Adrenal gland (tissue), 12 donors: Measurements from ENCODE around the gene COL26A1. TPM values are rescaled to one million over a fixed set of nuclear protein-coding genes. Genes with fewer than 3 reads are reported as not detected.
"Not testable (repeated sequence)": the region's sequence is repeated elsewhere in the genome, so short reads cannot be mapped to it uniquely, and the experiment has no call there.

ENCODE experiments used
- DNase-seq, 7 donors: peaks; one replicate each; pipeline ENCODE4 v3.0.0-alpha.2; 2019 to 2020
- H3K27ac ChIP-seq, 5 donors: fragments of 200-600 bp; sonication (generic) in 4 of 5; 1 replicate in 3 of 5; 2 replicates in 2 of 5; pipeline versions ENCODE4 v1.5.1 to v1.8.0; 2016 to 2020; ENCODE audit warnings: mild to moderate bottlenecking in 1 of 5
- H3K27me3 ChIP-seq: fragments of 200-600 bp; 2 replicates; pipeline ENCODE4 v1.8.0; 2021
- H3K36me3 ChIP-seq, 2 donors: fragments of 200-600 bp; replicated peaks in 1 of 2; 1 replicate in 1 of 2; 2 replicates in 1 of 2; pipeline versions ENCODE4 v1.5.1 to v1.8.0; 2018 to 2022
- H3K4me1 ChIP-seq, 2 donors: fragments of 200-600 bp; replicated peaks in 1 of 2; 1 replicate in 1 of 2; 2 replicates in 1 of 2; pipeline versions ENCODE4 v1.5.1 to v1.8.0; 2018 to 2021
- H3K4me3 ChIP-seq, 4 donors: fragments of 200-600 bp; sonication (generic) in 3 of 4; one replicate each; pipeline ENCODE4 v1.5.1; 2016 to 2018
- H3K9me3 ChIP-seq, 3 donors: fragments of 200-600 bp; sonication (generic) in 1 of 3; replicated peaks in 1 of 3; 1 replicate in 2 of 3; 2 replicates in 1 of 3; pipeline versions ENCODE4 v1.5.1 to v1.8.0; 2016 to 2021
- POLR2A ChIP-seq, 2 donors: fragments of 450-650 bp; IDR thresholded peaks; one replicate each; pipeline ENCODE4 v1.6.1; 2017; ENCODE audit warnings: antibody characterized with exemption in 2 of 2, mild to moderate bottlenecking in 2 of 2, moderate library complexity in 1 of 2
- WGBS, 4 donors: extraction: QIAGEN DNeasy Blood & Tissue Kit in 2 of 4; methylation state at CpG; one replicate each; pipeline versions ENCODE4 v1.1.5 to v1.1.7; 2013 to 2017; 5-methylcytosine and 5-hydroxymethylcytosine counted together
- intact Hi-C, 2 donors: fragments of 100-400 bp; cut with DNase I; formaldehyde crosslinking; loops; one replicate each; pipeline versions ENCODE4 v1.14.1 to v1.15.0; 2022 to 2023
- polyA plus RNA-seq, 3 donors: library from polyadenylated mRNA; stranded (reverse); fragments of 200-250 nt in 2 of 3; fragments of 350-450 nt in 1 of 3; fragmentation: Illumina TruSeq in 1 of 3; extraction: RNeasy Lipid Tissue Mini Kit (QIAGEN cat#74804) in 1 of 3; gene quantifications; one replicate each; pipeline ENCODE4 v1.2.3, GENCODE V29; 2013 to 2014
- total RNA-seq, 9 donors: library from RNA; depleted of rRNA in 4 of 9; stranded (reverse); fragments of >200 nt in 4 of 9; fragments of 120-200 nt in 1 of 9; fragmentation: NEBNext Ultra II Directional in 1 of 9; extraction: Animal tissue kit (Norgen Biotek cat#: 25700) in 1 of 9; gene quantifications; one replicate each; pipeline versions ENCODE4 v1.1.0 to v1.2.4, GENCODE V29; 2013 to 2023
- TF ChIP-seq, protein P1 (sequence below), 6 experiments: fragments of 450-650 bp in 4 of 6; fragments of 200-600 bp in 2 of 6; sonication (generic) in 1 of 6; IDR thresholded peaks; 1 replicate in 5 of 6; 2 replicates in 1 of 6; pipeline versions ENCODE4 v1.5.1 to v1.8.0; 2016 to 2021; ENCODE audit warnings: antibody characterized with exemption in 6 of 6, mild to moderate bottlenecking in 2 of 6, moderate library complexity in 1 of 6
- donor health status: healthy with polysubstance abuse.
- donor health status: Bipolar disorder and iron deficiency.
- donor health status: DM: yes; HTN: yes; CAD: no.
- donor health status: DM: no; HTN: no; CAD: no.
- donor health status: DM: no; HTN: no; CAD: no.
- donor health status: DM: yes; HTN: yes; CAD: no.

COL26A1 gene
- total and polyA plus RNA-seq, 12 donors = 0.64 to 18.8 (median 4.6) TPM

DNA sequence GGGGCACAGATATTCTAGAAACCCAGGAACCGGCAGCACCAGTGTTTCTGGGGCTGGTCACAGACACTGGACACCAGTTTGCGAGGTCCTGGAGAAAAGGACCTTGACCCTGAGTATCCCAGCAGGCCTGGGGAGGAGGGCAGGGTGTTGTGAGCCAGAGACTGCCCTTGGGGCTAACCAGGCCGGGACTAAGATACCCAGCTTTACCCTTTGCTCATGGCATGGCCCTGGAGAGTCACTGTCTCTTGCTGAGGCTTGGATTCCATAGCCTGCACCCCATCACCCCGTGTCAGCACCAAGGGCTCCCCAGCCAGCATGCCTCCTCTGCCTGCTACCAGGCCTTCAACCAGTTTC is 124.4 kb downstream of the COL26A1 start:
- no peaks in the 10 kb centered on the region for H3K9me3 ChIP-seq
- intact Hi-C loops = no loop called here
- no peaks in the 10 kb centered on the region for H3K36me3 ChIP-seq
- no peaks in the 10 kb centered on the region for H3K27me3 ChIP-seq
- peaks cover 0 to 3% of the 10 kb centered on the region in 2 donors for H3K4me1 ChIP-seq
- DNase-seq = peak in 1 of 7 donors; percentile 22
- TF ChIP-seq POLR2A (IDR thresholded peaks at IDR 0.05) = no peak
- TF ChIP-seq, protein P1, sequence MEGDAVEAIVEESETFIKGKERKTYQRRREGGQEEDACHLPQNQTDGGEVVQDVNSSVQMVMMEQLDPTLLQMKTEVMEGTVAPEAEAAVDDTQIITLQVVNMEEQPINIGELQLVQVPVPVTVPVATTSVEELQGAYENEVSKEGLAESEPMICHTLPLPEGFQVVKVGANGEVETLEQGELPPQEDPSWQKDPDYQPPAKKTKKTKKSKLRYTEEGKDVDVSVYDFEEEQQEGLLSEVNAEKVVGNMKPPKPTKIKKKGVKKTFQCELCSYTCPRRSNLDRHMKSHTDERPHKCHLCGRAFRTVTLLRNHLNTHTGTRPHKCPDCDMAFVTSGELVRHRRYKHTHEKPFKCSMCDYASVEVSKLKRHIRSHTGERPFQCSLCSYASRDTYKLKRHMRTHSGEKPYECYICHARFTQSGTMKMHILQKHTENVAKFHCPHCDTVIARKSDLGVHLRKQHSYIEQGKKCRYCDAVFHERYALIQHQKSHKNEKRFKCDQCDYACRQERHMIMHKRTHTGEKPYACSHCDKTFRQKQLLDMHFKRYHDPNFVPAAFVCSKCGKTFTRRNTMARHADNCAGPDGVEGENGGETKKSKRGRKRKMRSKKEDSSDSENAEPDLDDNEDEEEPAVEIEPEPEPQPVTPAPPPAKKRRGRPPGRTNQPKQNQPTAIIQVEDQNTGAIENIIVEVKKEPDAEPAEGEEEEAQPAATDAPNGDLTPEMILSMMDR (IDR thresholded peaks at IDR 0.05) = no peak
- no peak overlapping the region for H3K27ac ChIP-seq
- H3K4me3 ChIP-seq = no peak overlapping the region
- 46 to 68% (median 62%) methylated on average over 3 to 4 of the region's 4 CpGs for WGBS, 4 donors

- H3K4me1 ChIP-seq = peaks cover 0 to 3% of the 10 kb centered on the region in 2 donors
- H3K27ac ChIP-seq = no peak overlapping the region
- H3K4me3 ChIP-seq = no peak overlapping the region
- TF ChIP-seq, protein P1 (IDR thresholded peaks at IDR 0.05) = no peak
- TF ChIP-seq POLR2A (IDR thresholded peaks at IDR 0.05) = no peak
- H3K36me3 ChIP-seq = no peaks in the 10 kb centered on the region
- H3K9me3 ChIP-seq = no peaks in the 10 kb centered on the region
- 90 to 93% (median 92%) methylated on average over 7 of the region's 7 CpGs for WGBS, 4 donors
- intact Hi-C loops = no loop called here
- no peak for DNase-seq
- no peaks in the 10 kb centered on the region for H3K27me3 ChIP-seq
Observed at GRCh38 chr7:101487753-101488152, 125.1 kb downstream of the COL26A1 start.

GRCh38 chr7:101488826-101489572 is 126.3 kb downstream of the COL26A1 start:
- no peaks in the 10 kb centered on the region for H3K9me3 ChIP-seq
- DNase-seq = no peak
- no peaks in the 10 kb centered on the region for H3K36me3 ChIP-seq
- intact Hi-C loops = no loop called here
- peaks cover 0 to 3% of the 10 kb centered on the region in 2 donors for H3K4me1 ChIP-seq
- 58 to 74% (median 67%) methylated on average over 10 of the region's 10 CpGs for WGBS, 4 donors
- H3K27ac ChIP-seq = no peak overlapping the region
- H3K4me3 ChIP-seq = no peak overlapping the region
- no peaks in the 10 kb centered on the region for H3K27me3 ChIP-seq
- TF ChIP-seq, protein P1 (IDR thresholded peaks at IDR 0.05) = no peak
- no peak for TF ChIP-seq POLR2A (IDR thresholded peaks at IDR 0.05)

DNA sequence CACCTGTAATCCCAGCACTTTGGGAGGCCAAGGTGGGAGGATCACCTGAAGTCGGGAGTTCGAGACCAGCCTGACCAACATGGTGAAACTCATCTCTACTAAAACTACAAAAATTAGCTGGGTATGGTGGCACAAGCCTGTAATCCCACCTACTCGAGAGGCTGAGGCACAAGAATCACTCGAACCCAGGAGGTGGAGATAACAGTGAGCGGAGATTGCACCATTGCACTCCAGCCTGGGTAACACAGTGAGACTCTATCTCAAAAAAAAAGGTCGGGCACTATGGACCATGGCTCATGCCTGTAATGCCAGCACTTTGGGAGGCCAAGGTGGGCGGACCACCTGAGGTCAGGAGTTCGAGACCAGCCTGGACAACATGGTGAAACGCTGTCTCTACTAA is 127.8 kb downstream of the COL26A1 start:
- H3K27ac ChIP-seq, H3K27me3 ChIP-seq, intact Hi-C loops, H3K4me1 ChIP-seq, DNase-seq, H3K9me3 ChIP-seq, H3K36me3 ChIP-seq, H3K4me3 ChIP-seq: not testable (repeated sequence)
- WGBS, 4 donors = 80 to 95% (median 87%) methylated on average over 7 to 9 of the region's 9 CpGs

DNA sequence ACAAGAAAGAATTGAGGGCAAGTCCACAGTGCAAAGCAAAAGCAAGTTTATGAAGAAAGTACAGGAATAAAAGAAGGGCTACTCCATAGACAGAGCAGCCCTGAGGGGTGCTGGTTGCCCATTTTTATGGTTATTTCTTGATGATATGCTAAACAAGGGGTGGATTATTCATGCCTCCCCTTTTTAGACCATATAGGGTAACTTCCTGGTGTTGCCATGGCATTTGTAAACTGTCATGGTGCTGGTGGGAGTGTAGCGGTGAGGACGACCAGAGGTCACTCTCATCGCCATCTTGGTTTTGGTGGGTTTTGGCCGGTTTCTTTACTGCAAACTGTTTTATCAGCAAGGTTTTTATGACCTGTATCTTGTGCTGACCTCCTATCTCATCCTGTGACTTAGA is 128.8 kb downstream of the COL26A1 start:
- H3K27ac ChIP-seq, H3K36me3 ChIP-seq, DNase-seq, H3K4me1 ChIP-seq, H3K4me3 ChIP-seq, H3K9me3 ChIP-seq, intact Hi-C loops, H3K27me3 ChIP-seq: not testable (repeated sequence)
- WGBS, 4 donors = 85 to 91% (median 88%) methylated on average over 4 of the region's 4 CpGs
